GM21515 (cell line): ENCODE data around the gene NFIA.

Source experiments
- ATAC-seq: cut with Tn5 transposase; IDR thresholded peaks from one replicate; pipeline ENCODE4 v1.9.1; 2021; ENCODE audit not compliant: unreplicated experiment

The NFIA gene

GRCh38 chr1:61352845-61353435, 270.6 kb downstream of the NFIA start:
- ATAC-seq, result no peak

- no peak for ATAC-seq
Observed at GRCh38 chr1:61353797-61354406, 271.5 kb downstream of the NFIA start.

GRCh38 chr1:61356016-61356415, 273.7 kb downstream of the NFIA start:
- no peak for ATAC-seq

- ATAC-seq, result no peak
Observed at GRCh38 chr1:61356995-61357394, 274.6 kb downstream of the NFIA start.

GRCh38 chr1:61357539-61357938, 275.2 kb downstream of the NFIA start:
- no peak for ATAC-seq

GRCh38 chr1:61358770-61359455, 276.6 kb downstream of the NFIA start:
- ATAC-seq, result no peak

GRCh38 chr1:61361931-61362330, 279.6 kb downstream of the NFIA start:
- no peak for ATAC-seq

- ATAC-seq, result no peak
Observed at GRCh38 chr1:61362351-61362750, 280.0 kb downstream of the NFIA start.

GRCh38 chr1:61368366-61368765, 286.0 kb downstream of the NFIA start:
- no peak for ATAC-seq

- no peak for ATAC-seq
Observed at GRCh38 chr1:61368876-61369275, 286.5 kb downstream of the NFIA start.

- ATAC-seq, result no peak
Observed at GRCh38 chr1:61370177-61370912, 288.0 kb downstream of the NFIA start.

- no peak for ATAC-seq
Observed at GRCh38 chr1:61370913-61371279, 288.5 kb downstream of the NFIA start.

- ATAC-seq, result no peak
Observed at GRCh38 chr1:61372944-61373343, 290.6 kb downstream of the NFIA start.

GRCh38 chr1:61374156-61374555, 291.8 kb downstream of the NFIA start:
- ATAC-seq, result no peak

GRCh38 chr1:61375082-61375880, 292.9 kb downstream of the NFIA start:
- no peak for ATAC-seq

- ATAC-seq, result no peak
Observed at GRCh38 chr1:61376151-61376550, 293.8 kb downstream of the NFIA start.

- no peak for ATAC-seq
Observed at GRCh38 chr1:61377242-61377958, 295.0 kb downstream of the NFIA start.

- ATAC-seq, result no peak
Observed at GRCh38 chr1:61378494-61379180, 296.3 kb downstream of the NFIA start.

- ATAC-seq, result no peak
Observed at GRCh38 chr1:61379693-61380092, 297.3 kb downstream of the NFIA start.

GRCh38 chr1:61380561-61380960, 298.2 kb downstream of the NFIA start:
- no peak for ATAC-seq
